Subcutaneous adipose tissue (tissue), 4 donors: ENCODE results near the gene TRPM5. TPM values are rescaled to one million over a fixed set of nuclear protein-coding genes. Genes with fewer than 3 reads are reported as not detected.

ENCODE experiments used
- CTCF ChIP-seq: fragments of 450-650 bp; IDR thresholded peaks from one replicate; pipeline ENCODE4 v1.5.1; 2016; ENCODE audit warnings: low read depth, mild to moderate bottlenecking, control low read depth, antibody characterized with exemption, moderate library complexity
- total RNA-seq, 4 donors: library from RNA; depleted of rRNA; stranded (reverse); fragments of >200 nt; gene quantifications; one replicate each; pipeline ENCODE4 v1.1.0, GENCODE V29; 2016

The TRPM5 gene
- total RNA-seq, 4 donors from 2014 or later = not detected

GRCh38 chr11:2462986-2463765 lies 18.9 kb upstream of the TRPM5 start:
- TF ChIP-seq CTCF = no peak

- TF ChIP-seq CTCF = no peak
Observed at GRCh38 chr11:2462543-2462985, 18.2 kb upstream of the TRPM5 start.

- TF ChIP-seq CTCF = no peak
Observed at GRCh38 chr11:2461956-2462542, 17.7 kb upstream of the TRPM5 start.

GRCh38 chr11:2461253-2461955 lies 17.1 kb upstream of the TRPM5 start:
- no peak for TF ChIP-seq CTCF

GRCh38 chr11:2460540-2461252 lies 16.4 kb upstream of the TRPM5 start:
- no peak for TF ChIP-seq CTCF

GRCh38 chr11:2459796-2460531 lies 15.7 kb upstream of the TRPM5 start:
- no peak for TF ChIP-seq CTCF
